ENCODE measurements around the gene ZFAND2A. TPM values are rescaled to one million over a fixed set of nuclear protein-coding genes. Genes with fewer than 3 reads are reported as not detected.
"Not testable (repeated sequence)": the region's sequence is repeated elsewhere in the genome, so short reads cannot be mapped to it uniquely, and the experiment has no call there.

ZFAND2A gene, protein sequence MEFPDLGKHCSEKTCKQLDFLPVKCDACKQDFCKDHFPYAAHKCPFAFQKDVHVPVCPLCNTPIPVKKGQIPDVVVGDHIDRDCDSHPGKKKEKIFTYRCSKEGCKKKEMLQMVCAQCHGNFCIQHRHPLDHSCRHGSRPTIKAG
- 10 to 100 TPM; 15.1 to 28.9 TPM for total RNA-seq
- 10 to 100 TPM; 20.0 to 28.1 (median 22.8) TPM for polyA plus RNA-seq (ENCODE audit: insufficient read length in 6 of 6)
- long read RNA-seq, donor 1, transcript ZFAND2A-201 (5 exons, 860 nt): major isoform, 10 of 31 reads
- long read RNA-seq, donor 1, partial matches to known transcripts: 6 of 31 reads
- long read RNA-seq, donor 1, other reads (novel, unspliced or antisense): 10 of 31 reads
- long read RNA-seq, donor 2, transcript ZFAND2A-201 (5 exons, 860 nt): major isoform, 9 of 9 reads
- long read RNA-seq, donor 2, partial matches to known transcripts: 0 of 9 reads
- long read RNA-seq, donor 2, other reads (novel, unspliced or antisense): 0 of 9 reads
- long read RNA-seq, donor 3, transcript ZFAND2A-201 (5 exons, 860 nt): major isoform, 8 of 8 reads
- long read RNA-seq, donor 3, partial matches to known transcripts: 0 of 8 reads
- long read RNA-seq, donor 3, other reads (novel, unspliced or antisense): 0 of 8 reads
- long read RNA-seq, donor 4, transcript ZFAND2A-201 (5 exons, 860 nt): major isoform, 18 of 19 reads
- long read RNA-seq, donor 4, partial matches to known transcripts: 1 of 19 reads
- long read RNA-seq, donor 4, other reads (novel, unspliced or antisense): 0 of 19 reads
- long read RNA-seq, donor 5, partial matches to known transcripts: 0 of 5 reads
- long read RNA-seq, donor 5, other reads (novel, unspliced or antisense): 0 of 5 reads
- long read RNA-seq, donor 6, transcript ZFAND2A-201 (5 exons, 860 nt): major isoform, 13 of 15 reads
- long read RNA-seq, donor 6, partial matches to known transcripts: 0 of 15 reads
- long read RNA-seq, donor 6, other reads (novel, unspliced or antisense): 0 of 15 reads
- long read RNA-seq, donor 7, transcript ZFAND2A-201 (5 exons, 860 nt): major isoform, 8 of 9 reads
- long read RNA-seq, donor 7, partial matches to known transcripts: 0 of 9 reads
- long read RNA-seq, donor 7, other reads (novel, unspliced or antisense): 0 of 9 reads
- long read RNA-seq, donor 8, transcript ZFAND2A-201 (5 exons, 860 nt): major isoform, 6 of 7 reads
- long read RNA-seq, donor 8, partial matches to known transcripts: 0 of 7 reads
- long read RNA-seq, donor 8, other reads (novel, unspliced or antisense): 0 of 7 reads
- long read RNA-seq, donor 9: 0 reads
- long read RNA-seq, donor 10, transcript ZFAND2A-201 (5 exons, 860 nt): major isoform, 26 of 27 reads
- long read RNA-seq, donor 10, partial matches to known transcripts: 0 of 27 reads
- long read RNA-seq, donor 10, other reads (novel, unspliced or antisense): 0 of 27 reads
- long read RNA-seq, donor 11, transcript ZFAND2A-201 (5 exons, 860 nt): major isoform, 23 of 26 reads
- long read RNA-seq, donor 11, partial matches to known transcripts: 0 of 26 reads
- long read RNA-seq, donor 11, other reads (novel, unspliced or antisense): 0 of 26 reads
- long read RNA-seq, donor 12, transcript ZFAND2A-201 (5 exons, 860 nt): major isoform, 6 of 9 reads
- long read RNA-seq, donor 12, partial matches to known transcripts: 0 of 9 reads
- long read RNA-seq, donor 12, other reads (novel, unspliced or antisense): 0 of 9 reads

- no peaks in the 10 kb centered on the region for H3K27me3 ChIP-seq
- peak; percentile 99 for ATAC-seq
- peak within 1 kb of the TSS; percentile 97 for H3K27ac ChIP-seq
- intact Hi-C loops (cut with DNase I): loop anchor here in 1 of 2 donors (10.0 kb wide), 1 partner anchor 155 kb away; no protein-coding TSS in a partner anchor
- no peaks in the 10 kb centered on the region for H3K9me3 ChIP-seq
- no peak for TF ChIP-seq CTCF (IDR thresholded peaks at IDR 0.05)
- DNase-seq: peak; percentile 95 to 99 (median 98)
- peak within 1 kb of the TSS; percentile 89 to 92 for H3K4me3 ChIP-seq
- H3K4me1 ChIP-seq: peaks cover 11 to 38% of the 10 kb centered on the region in 2 donors
- peaks cover 0 to 48% of the 10 kb centered on the region in 2 donors for H3K36me3 ChIP-seq
These were observed at the start of gene ZFAND2A for GRCh38 chr7:1159891-1160669. ZFAND2A (minus strand) TSS chr7:1160196; CDS start chr7:1158212, 1,984 bp downstream.

GRCh38 chr7:1209097-1209496 lies 49.1 kb upstream of the ZFAND2A start:
- no peak for TF ChIP-seq CTCF (IDR thresholded peaks at IDR 0.05)
- Histone ChIP-seq H3K4me1 (no peaks in the 10 kb centered on the region), H3K9me3 (no peaks in the 10 kb centered on the region), H3K4me3 (no peak overlapping the region), H3K27me3 (peaks cover 38 to 74% of the 10 kb centered on the region in 2 donors), H3K36me3 (no peaks in the 10 kb centered on the region), H3K27ac (no peak overlapping the region)
- no peak for ATAC-seq
- peak in 1 of 4 donors; percentile 34 for DNase-seq
- intact Hi-C loops (cut with DNase I): loop anchor here in 1 of 2 donors (10.0 kb wide), 1 partner anchor 56 kb away; no protein-coding TSS in a partner anchor

- not testable (repeated sequence) for H3K27ac ChIP-seq, H3K36me3 ChIP-seq, H3K4me3 ChIP-seq, H3K9me3 ChIP-seq, ATAC-seq, DNase-seq, H3K4me1 ChIP-seq
- intact Hi-C loops (cut with DNase I): loop anchor here in 1 of 2 donors (10.0 kb wide), 1 partner anchor 59 kb away; no protein-coding TSS in a partner anchor
- peaks cover 18 to 74% of the 10 kb centered on the region in 2 donors for H3K27me3 ChIP-seq
These were observed 45.7 kb upstream of the ZFAND2A start for GRCh38 chr7:1205742-1206141.

DNA sequence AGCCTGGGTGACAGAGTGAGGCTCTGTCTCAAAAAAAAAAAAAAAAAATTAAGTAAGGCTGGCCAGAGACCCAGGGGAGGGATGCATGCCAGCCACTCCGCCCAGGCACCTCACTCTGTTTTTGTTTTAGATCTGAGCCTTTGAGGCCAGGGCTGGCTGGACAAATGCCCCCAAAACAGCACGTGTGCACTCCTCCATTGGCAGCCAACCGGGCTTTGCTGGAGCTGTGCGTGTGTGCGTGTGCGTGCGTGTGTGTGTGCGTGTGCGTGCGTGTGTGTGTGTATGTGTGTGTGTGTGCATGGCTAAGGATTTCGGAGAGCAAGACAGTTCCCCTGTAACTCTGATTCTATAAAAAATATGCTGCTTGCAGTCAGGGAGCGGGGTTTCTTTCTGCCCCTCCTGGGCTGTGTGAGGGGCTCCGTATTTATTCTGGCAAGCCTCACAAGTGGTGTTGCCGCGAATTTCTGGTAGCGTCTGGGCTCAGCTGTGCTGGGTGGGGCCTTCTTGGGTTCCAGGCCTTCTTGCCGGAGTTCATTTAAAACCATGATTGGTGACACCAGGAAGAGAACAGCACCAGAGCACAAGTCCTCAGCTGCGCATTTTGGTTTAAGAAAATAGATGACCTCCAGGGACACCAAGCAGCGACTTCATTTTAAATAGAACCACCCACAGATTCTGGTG lies 44.6 kb upstream of the ZFAND2A start:
- Histone ChIP-seq H3K36me3 (no peaks in the 10 kb centered on the region), H3K4me3 (no peak overlapping the region), H3K27ac (no peak overlapping the region), H3K9me3 (no peaks in the 10 kb centered on the region), H3K27me3 (peaks cover 6 to 74% of the 10 kb centered on the region in 2 donors), H3K4me1 (no peaks in the 10 kb centered on the region)
- intact Hi-C loops (cut with DNase I): loop anchor here in 1 of 2 donors (10.0 kb wide), 1 partner anchor 60 kb away; no protein-coding TSS in a partner anchor
- no peak for TF ChIP-seq CTCF (IDR thresholded peaks at IDR 0.05)
- no peak for ATAC-seq
- DNase-seq: no peak

GRCh38 chr7:1202914-1203313 lies 42.9 kb upstream of the ZFAND2A start:
- ATAC-seq, DNase-seq, H3K4me3 ChIP-seq, H3K27ac ChIP-seq, H3K4me1 ChIP-seq, H3K36me3 ChIP-seq, H3K9me3 ChIP-seq: not testable (repeated sequence)
- H3K27me3 ChIP-seq: peaks cover 0 to 73% of the 10 kb centered on the region in 2 donors
- intact Hi-C loops (cut with DNase I): loop anchor here in 1 of 2 donors (10.0 kb wide), 1 partner anchor 62 kb away; no protein-coding TSS in a partner anchor

Data from left lung (tissue), 14 donors.